ENCODE results near the gene GSDMA.

- TF ChIP-seq POLR2A (IDR thresholded peaks at IDR 0.05) (no peak), CTCF (IDR thresholded peaks at IDR 0.05) (no peak)
Measured at GRCh38 chr17:39962642-39963220, at the start of gene GSDMA.
